ENCODE data around the gene SORCS2.

SORCS2 gene

GRCh38 chr4:7500404-7500803 is 308.1 kb downstream of the SORCS2 start:
- no peak for DNase-seq

GRCh38 chr4:7501314-7501713 is 309.0 kb downstream of the SORCS2 start:
- DNase-seq = no peak

- no peak for DNase-seq
These were observed 309.5 kb downstream of the SORCS2 start for GRCh38 chr4:7501873-7502272.

- DNase-seq = no peak
These were observed 311.4 kb downstream of the SORCS2 start for GRCh38 chr4:7503559-7504249.

GRCh38 chr4:7505116-7505900 is 313.0 kb downstream of the SORCS2 start:
- no peak for DNase-seq

GRCh38 chr4:7506119-7506518 is 313.8 kb downstream of the SORCS2 start:
- DNase-seq = no peak

- DNase-seq = no peak
These were observed 314.2 kb downstream of the SORCS2 start for GRCh38 chr4:7506572-7506971.

GRCh38 chr4:7507381-7507780 is 315.0 kb downstream of the SORCS2 start:
- no peak for DNase-seq

- no peak for DNase-seq
These were observed 317.7 kb downstream of the SORCS2 start for GRCh38 chr4:7510066-7510465.

GRCh38 chr4:7510538-7510937 is 318.2 kb downstream of the SORCS2 start:
- no peak for DNase-seq

- no peak for DNase-seq
These were observed 319.2 kb downstream of the SORCS2 start for GRCh38 chr4:7511525-7511924.

- no peak for DNase-seq
These were observed 320.1 kb downstream of the SORCS2 start for GRCh38 chr4:7512428-7512827.

GRCh38 chr4:7512946-7513345 is 320.6 kb downstream of the SORCS2 start:
- DNase-seq = no peak

- DNase-seq = no peak
These were observed 321.3 kb downstream of the SORCS2 start for GRCh38 chr4:7513671-7514070.

GRCh38 chr4:7514281-7514680 is 321.9 kb downstream of the SORCS2 start:
- no peak for DNase-seq

GRCh38 chr4:7514789-7515188 is 322.5 kb downstream of the SORCS2 start:
- DNase-seq = no peak

GRCh38 chr4:7515390-7515902 is 323.1 kb downstream of the SORCS2 start:
- no peak for DNase-seq

- no peak for DNase-seq
These were observed 323.9 kb downstream of the SORCS2 start for GRCh38 chr4:7516096-7516772.

GRCh38 chr4:7516773-7517144 is 324.4 kb downstream of the SORCS2 start:
- DNase-seq = no peak

GRCh38 chr4:7518871-7519637 is 326.7 kb downstream of the SORCS2 start:
- DNase-seq = no peak

- DNase-seq = no peak
These were observed 327.5 kb downstream of the SORCS2 start for GRCh38 chr4:7519638-7520376.

- DNase-seq = no peak
These were observed 329.3 kb downstream of the SORCS2 start for GRCh38 chr4:7521666-7522065.
